ENCODE results near the gene GP5.

- no peak for TF ChIP-seq CTCF (IDR thresholded peaks at IDR 0.05; ENCODE audit: low read depth, low read length)
- no peak for TF ChIP-seq EZH2phosphoT487 (IDR thresholded peaks at IDR 0.05; ENCODE audit: low read depth)
Measured at GRCh38 chr3:194369522-194370279, 29.4 kb downstream of the GP5 start, which contains the start of gene LRRC15.
